Gastrocnemius medialis (tissue), 4 donors: ENCODE results near the gene PRAMEF26.
"Not testable (repeated sequence)": the region's sequence is repeated elsewhere in the genome, so short reads cannot be mapped to it uniquely, and the experiment has no call there.

Source experiments
- POLR2A ChIP-seq, 2 donors: fragments of 450-650 bp; IDR thresholded peaks; one replicate each; pipeline ENCODE4 v1.6.1; 2017; ENCODE audit warnings: antibody characterized with exemption in 2 of 2, mild to moderate bottlenecking in 2 of 2, moderate library complexity in 2 of 2
- TF ChIP-seq, protein P1 (sequence below), 5 experiments: fragments of 450-650 bp in 3 of 5; fragments of 200-600 bp in 2 of 5; sonication (generic) in 2 of 5; IDR thresholded peaks in 4 of 5; conservative IDR thresholded peaks in 1 of 5; 1 replicate in 4 of 5; 2 replicates in 1 of 5; pipeline ENCODE4 v1.5.1; 2016 to 2019; ENCODE audit warnings: antibody characterized with exemption in 5 of 5, mild to moderate bottlenecking in 3 of 5, moderate library complexity in 3 of 5

DNA sequence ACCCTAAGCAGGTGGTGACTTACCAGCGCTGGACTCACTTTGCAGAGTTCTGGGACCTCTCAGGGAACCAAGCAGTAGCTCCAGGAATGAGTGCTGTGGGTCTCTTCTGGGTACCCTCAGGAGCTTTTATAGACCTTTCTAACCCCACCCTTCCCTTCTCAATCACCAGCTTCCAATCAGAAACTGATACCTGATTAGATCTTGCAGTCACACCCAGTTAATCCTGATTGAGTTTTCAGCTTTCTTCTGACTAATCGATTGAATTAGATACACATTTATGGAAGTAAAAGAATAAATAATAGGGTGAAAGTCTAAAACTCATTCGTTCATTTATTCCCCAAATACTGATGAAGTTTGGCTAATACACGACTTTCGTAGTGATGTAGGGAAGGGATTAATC is 45.5 kb upstream of the PRAMEF26 start, which contains the start of gene PRAMEF13:
- TF ChIP-seq, protein P1, sequence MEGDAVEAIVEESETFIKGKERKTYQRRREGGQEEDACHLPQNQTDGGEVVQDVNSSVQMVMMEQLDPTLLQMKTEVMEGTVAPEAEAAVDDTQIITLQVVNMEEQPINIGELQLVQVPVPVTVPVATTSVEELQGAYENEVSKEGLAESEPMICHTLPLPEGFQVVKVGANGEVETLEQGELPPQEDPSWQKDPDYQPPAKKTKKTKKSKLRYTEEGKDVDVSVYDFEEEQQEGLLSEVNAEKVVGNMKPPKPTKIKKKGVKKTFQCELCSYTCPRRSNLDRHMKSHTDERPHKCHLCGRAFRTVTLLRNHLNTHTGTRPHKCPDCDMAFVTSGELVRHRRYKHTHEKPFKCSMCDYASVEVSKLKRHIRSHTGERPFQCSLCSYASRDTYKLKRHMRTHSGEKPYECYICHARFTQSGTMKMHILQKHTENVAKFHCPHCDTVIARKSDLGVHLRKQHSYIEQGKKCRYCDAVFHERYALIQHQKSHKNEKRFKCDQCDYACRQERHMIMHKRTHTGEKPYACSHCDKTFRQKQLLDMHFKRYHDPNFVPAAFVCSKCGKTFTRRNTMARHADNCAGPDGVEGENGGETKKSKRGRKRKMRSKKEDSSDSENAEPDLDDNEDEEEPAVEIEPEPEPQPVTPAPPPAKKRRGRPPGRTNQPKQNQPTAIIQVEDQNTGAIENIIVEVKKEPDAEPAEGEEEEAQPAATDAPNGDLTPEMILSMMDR (IDR thresholded peaks at IDR 0.05 in 4 of 5, conservative IDR thresholded peaks at IDR 0.05 in 1 of 5) = not testable (repeated sequence)
- TF ChIP-seq POLR2A (IDR thresholded peaks at IDR 0.05) = not testable (repeated sequence)
